ENCODE results near the gene UVSSA. TPM values are rescaled to one million over a fixed set of nuclear protein-coding genes. Genes with fewer than 3 reads are reported as not detected.

Gene UVSSA
- polyA plus RNA-seq, 1 of the 3 experiments (the other 2 are of a cell fraction): 14.9 TPM

- TF ChIP-seq EP300 (IDR thresholded peaks at IDR 0.05; ENCODE audit: borderline replicate concordance in 1 of 2, low read depth in 1 of 2, low read length in 1 of 2) (no peak), RAD21 (IDR thresholded peaks at IDR 0.05; ENCODE audit: low read length) (no peak), USF2 (IDR thresholded peaks at IDR 0.05; ENCODE audit: borderline replicate concordance, low read depth, low read length) (no peak), FOXM1 (IDR thresholded peaks at IDR 0.05; ENCODE audit: low read depth) (no peak), RXRA (IDR thresholded peaks at IDR 0.05; ENCODE audit: borderline replicate concordance, low read depth) (no peak)
These were observed 47.6 kb upstream of the UVSSA start (continued) for GRCh38 chr4:1299301-1299860.

DNA sequence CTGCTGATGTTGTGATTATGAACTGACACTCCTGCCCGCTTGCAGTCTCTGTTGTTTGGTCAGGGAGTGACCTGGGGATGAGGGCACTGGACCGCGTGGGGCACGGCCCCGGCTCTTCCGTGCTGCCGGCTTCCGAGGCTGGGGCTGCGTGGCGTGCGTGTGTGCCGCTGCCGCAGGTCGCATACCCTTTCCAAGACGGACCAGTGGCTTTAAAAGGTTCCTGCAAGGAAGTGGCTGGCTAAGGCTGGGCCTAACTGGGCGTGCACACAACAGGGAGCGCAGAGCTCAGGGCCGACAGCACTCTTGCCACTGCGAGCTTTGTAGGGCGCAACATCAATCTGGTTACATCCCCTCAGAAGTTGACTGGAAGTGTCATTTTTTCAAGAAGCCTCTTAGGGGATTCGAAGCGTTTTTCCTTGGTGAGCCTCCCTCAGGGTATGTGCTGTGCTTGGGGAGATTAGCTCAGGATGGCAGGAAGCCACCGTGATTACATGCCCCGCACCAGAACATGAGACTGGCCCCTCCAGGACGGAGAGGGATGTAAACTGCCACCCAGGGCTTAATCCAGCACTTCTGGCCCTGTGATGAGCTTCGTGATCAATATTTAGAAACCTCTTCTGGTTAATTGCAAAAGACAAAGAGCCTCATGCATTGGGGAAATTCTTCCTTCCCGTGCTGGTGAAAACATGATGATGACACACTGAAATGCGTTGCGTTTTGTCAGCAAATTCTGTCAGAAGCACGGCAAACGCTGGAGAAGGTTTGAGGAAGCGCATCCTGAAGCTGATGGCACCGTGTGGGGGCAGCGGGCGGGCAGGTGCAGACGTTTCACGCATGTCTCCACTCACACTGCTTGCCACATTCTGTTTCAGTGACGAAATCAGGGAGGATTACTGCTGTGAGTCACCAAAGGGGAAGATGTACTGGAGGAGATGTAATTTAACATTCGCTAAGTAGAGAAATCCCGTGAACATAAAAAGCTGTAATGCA is 46.2 kb upstream of the UVSSA start:
- POLR2A ChIA-PET: interaction anchor here (1.0 kb wide), 1 partner anchor 9 kb away, joined by 3 read pairs; no protein-coding TSS in a partner anchor
- Histone ChIP-seq H2AFZ (ENCODE audit: low read depth) (no peak overlapping the region), H3K4me2 (no peak overlapping the region), H3K4me1 (ENCODE audit: control insufficient read depth in 1 of 2, insufficient read depth in 2 of 2, low read depth in 1 of 2, low read length in 1 of 2) (no peaks in the 10 kb centered on the region), H3F3A (replicated peaks; ENCODE audit: insufficient read depth) (peaks cover 5% of the 10 kb centered on the region), H3K4me3 (ENCODE audit: low read depth in 2 of 2, low read length in 1 of 2) (no peak overlapping the region), H3K9me2 (no peaks in the 10 kb centered on the region), H3K79me2 (ENCODE audit: insufficient read depth) (peaks cover 95% of the 10 kb centered on the region), H3K36me3 (replicated peaks in 1 of 2; ENCODE audit: control insufficient read depth in 1 of 2, insufficient read depth in 2 of 2, low read length in 1 of 2) (peaks cover 7 to 24% of the 10 kb centered on the region in 2 experiments), H3K27ac (ENCODE audit: low read depth in 2 of 2, low read length in 1 of 2) (peak overlapping the region in 1 of 2 experiments; percentile 13; a peak in 2 of 4 replicates), H3K27me3 (ENCODE audit: insufficient read depth) (no peaks in the 10 kb centered on the region), H3K9ac (no peak overlapping the region), H3K9me3 (no peaks in the 10 kb centered on the region), H4K20me1 (ENCODE audit: insufficient read depth) (peaks cover 56% of the 10 kb centered on the region)
- TF ChIP-seq FOSL2 (IDR thresholded peaks at IDR 0.05; ENCODE audit: borderline replicate concordance, low read depth) (0 out of 2 replicates have a peak, but pooled peaks have one; percentile 4), RAD21 (IDR thresholded peaks at IDR 0.05; ENCODE audit: low read length) (no peak)
- WGBS (ENCODE audit: low lambda C conversion rate): 83% methylated on average over 26 of the region's 40 CpGs
- CTCF ChIA-PET: interaction anchor here (0.5 to 1.3 kb wide), 3 partner anchors 10 to 14 kb away, joined by 3 read pairs; no protein-coding TSS in a partner anchor
- peak; percentile 10 for DNase-seq

DNA sequence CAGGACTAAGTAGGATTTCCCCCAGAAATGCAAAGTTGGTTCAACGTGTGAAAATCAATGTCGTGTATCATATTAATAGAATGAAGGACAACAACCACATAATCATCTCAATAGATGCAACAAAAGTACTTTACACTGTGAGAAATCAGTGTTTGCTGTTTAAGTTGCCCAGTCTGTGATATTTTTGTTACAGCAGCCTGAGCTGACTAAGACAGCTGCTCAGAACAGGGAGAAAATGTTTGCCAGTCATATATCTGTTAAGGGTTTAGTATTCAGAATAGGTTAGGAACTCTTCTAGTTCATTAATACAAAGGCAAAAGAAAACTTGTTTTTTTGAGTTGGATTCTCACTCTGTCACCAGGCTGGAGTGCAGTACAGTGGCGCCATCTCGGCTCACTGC is 44.8 kb upstream of the UVSSA start:
- POLR2A ChIA-PET: no interaction called here

More for the DNA sequence above, 44.8 kb upstream of the UVSSA start:
- no peaks in the 10 kb centered on the region for H3K9me3 ChIP-seq
- H3F3A ChIP-seq (replicated peaks; ENCODE audit: insufficient read depth): peaks cover 10% of the 10 kb centered on the region
- H4K20me1 ChIP-seq (ENCODE audit: insufficient read depth): peaks cover 45% of the 10 kb centered on the region
- H3K4me2 ChIP-seq: no peak overlapping the region
- no peaks in the 10 kb centered on the region for H3K4me1 ChIP-seq (ENCODE audit: control insufficient read depth in 1 of 2, insufficient read depth in 2 of 2, low read depth in 1 of 2, low read length in 1 of 2)
- CTCF ChIA-PET: no interaction called here
- H3K4me3 ChIP-seq (ENCODE audit: low read depth in 2 of 2, low read length in 1 of 2): no peak overlapping the region
- no peak overlapping the region for H3K9ac ChIP-seq
- no peaks in the 10 kb centered on the region for H3K27me3 ChIP-seq (ENCODE audit: insufficient read depth)
- TF ChIP-seq MAX (IDR thresholded peaks at IDR 0.05; ENCODE audit: low read depth): no peak
- TF ChIP-seq USF2 (IDR thresholded peaks at IDR 0.05; ENCODE audit: borderline replicate concordance, low read depth, low read length): no peak
- TF ChIP-seq NRF1 (IDR thresholded peaks at IDR 0.05; ENCODE audit: low read depth, low read length): no peak
- no peak for TF ChIP-seq GATA2 (CRISPR knock-in tag; IDR thresholded peaks at IDR 0.05)
- H3K36me3 ChIP-seq (replicated peaks in 1 of 2; ENCODE audit: control insufficient read depth in 1 of 2, insufficient read depth in 2 of 2, low read length in 1 of 2): peaks cover 7 to 17% of the 10 kb centered on the region in 2 experiments
- H3K79me2 ChIP-seq (ENCODE audit: insufficient read depth): peaks cover 99% of the 10 kb centered on the region
- H3K27ac ChIP-seq (ENCODE audit: low read depth in 2 of 2, low read length in 1 of 2): no peak overlapping the region
- H2AFZ ChIP-seq (ENCODE audit: low read depth): no peak overlapping the region
- DNase-seq: no peak
- 62% methylated on average over 4 of the region's 4 CpGs for WGBS (ENCODE audit: low lambda C conversion rate)
- no peaks in the 10 kb centered on the region for H3K9me2 ChIP-seq

Data from SK-N-SH (cell line).